MG63 (cell line): ENCODE data around the gene HERC3. TPM values are rescaled to one million over a fixed set of nuclear protein-coding genes. Genes with fewer than 3 reads are reported as not detected.
A peak's percentile ranks its signal among the peaks of the same experiment; 100 is the strongest.

ENCODE experiments used
- DNase-seq: peaks from one replicate; pipeline ENCODE4 v3.0.0-alpha.2; 2020
- H3K27me3 ChIP-seq: fragments of 250-450 bp; sonication (Bioruptor Pico); 2 replicates; pipeline ENCODE4 v1.5.1; 2020; ENCODE audit warnings: mild to moderate bottlenecking, moderate library complexity
- H3K36me3 ChIP-seq: fragments of 250-450 bp; sonication (Bioruptor Pico); 2 replicates; pipeline ENCODE4 v1.5.1; 2020; ENCODE audit warnings: mild to moderate bottlenecking, moderate library complexity
- H3K4me3 ChIP-seq: fragments of 250-450 bp; sonication (Bioruptor Pico); 2 replicates; pipeline ENCODE4 v1.5.1; 2020; ENCODE audit warnings: mild to moderate bottlenecking, moderate library complexity
- H3K9me3 ChIP-seq: fragments of 250-450 bp; sonication (Bioruptor Pico); 2 replicates; pipeline ENCODE4 v1.5.1; 2020; ENCODE audit warnings: mild to moderate bottlenecking, moderate library complexity
- total RNA-seq: library from RNA; depleted of rRNA; stranded (reverse); fragments of >200 nt; shearing (Covaris generic); gene quantifications from 2 replicates; pipeline ENCODE4 v1.2.3, GENCODE V29; 2014; ENCODE audit warnings: low replicate concordance

Gene HERC3
- total RNA-seq, 1 experiment from 2014 or later, result 3.3 TPM

DNA sequence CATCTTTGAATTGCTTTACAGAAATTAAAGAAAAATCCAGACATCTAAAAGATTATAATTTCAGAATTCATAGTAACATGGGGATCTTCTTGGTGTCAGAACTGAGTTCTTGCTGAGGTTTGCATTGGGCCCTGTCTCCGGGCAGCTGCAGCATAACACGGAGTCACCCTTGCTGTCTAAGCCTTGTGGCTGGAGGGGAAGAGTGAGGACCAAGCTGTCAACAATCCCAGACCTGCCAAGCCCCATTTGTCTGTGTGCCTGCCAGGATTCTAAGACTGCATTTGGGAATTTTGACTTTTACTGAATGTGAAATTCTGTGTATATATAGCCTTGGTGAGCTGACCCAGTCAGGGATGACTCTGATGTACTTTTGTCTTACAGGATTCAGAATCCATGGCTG lies 130.5 kb downstream of the HERC3 start:
- no peak for DNase-seq

DNA sequence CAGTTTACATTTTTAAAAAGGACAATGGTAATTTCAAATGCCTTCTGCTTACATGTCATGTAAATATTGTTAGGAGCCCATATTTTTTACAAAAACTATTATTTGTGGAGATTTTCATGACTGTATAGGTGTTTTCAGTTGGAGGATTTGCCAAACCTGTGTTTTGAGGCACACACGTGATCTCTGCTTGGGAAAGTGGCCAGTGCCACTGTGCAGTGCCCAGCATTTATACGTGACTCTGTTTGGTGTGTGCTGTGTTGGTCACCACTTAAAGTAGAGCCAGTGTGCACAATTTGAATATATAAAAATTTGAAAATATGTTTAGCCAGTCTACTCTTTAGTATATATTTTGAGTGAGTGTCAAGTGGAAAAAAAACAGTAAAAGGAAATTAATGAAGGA lies 132.1 kb downstream of the HERC3 start:
- Histone ChIP-seq H3K36me3 (no peaks in the 10 kb centered on the region), H3K9me3 (no peaks in the 10 kb centered on the region), H3K4me3 (no peak overlapping the region), H3K27me3 (no peaks in the 10 kb centered on the region)
- no peak for DNase-seq

More for the DNA sequence above, 130.5 kb downstream of the HERC3 start:
- H3K36me3 ChIP-seq, result no peaks in the 10 kb centered on the region
- no peaks in the 10 kb centered on the region; the same call in 1 of the 2 replicates for H3K9me3 ChIP-seq
- H3K27me3 ChIP-seq, result no peaks in the 10 kb centered on the region
- no peak overlapping the region for H3K4me3 ChIP-seq

DNA sequence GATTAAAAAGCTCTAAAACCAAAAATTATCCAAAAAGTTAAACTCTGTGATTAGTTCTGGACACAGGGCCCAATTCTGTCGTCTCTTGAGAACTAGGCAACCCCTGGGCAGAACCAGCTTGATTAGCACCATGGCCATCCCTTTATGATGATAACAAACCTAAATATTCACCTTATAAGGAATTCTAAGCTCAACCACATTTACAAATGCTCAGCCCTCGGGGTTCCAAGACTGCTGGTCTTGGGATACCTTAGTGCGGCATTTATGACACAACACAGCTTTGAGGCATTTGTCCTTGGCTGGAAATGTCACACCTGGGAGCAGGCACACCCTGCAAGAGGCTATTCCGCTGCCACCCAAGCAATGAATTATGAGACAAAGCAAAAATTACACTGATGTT lies 132.9 kb downstream of the HERC3 start:
- Histone ChIP-seq H3K27me3 (no peaks in the 10 kb centered on the region), H3K9me3 (no peaks in the 10 kb centered on the region), H3K4me3 (no peak overlapping the region), H3K36me3 (no peaks in the 10 kb centered on the region)
- no peak for DNase-seq

DNA sequence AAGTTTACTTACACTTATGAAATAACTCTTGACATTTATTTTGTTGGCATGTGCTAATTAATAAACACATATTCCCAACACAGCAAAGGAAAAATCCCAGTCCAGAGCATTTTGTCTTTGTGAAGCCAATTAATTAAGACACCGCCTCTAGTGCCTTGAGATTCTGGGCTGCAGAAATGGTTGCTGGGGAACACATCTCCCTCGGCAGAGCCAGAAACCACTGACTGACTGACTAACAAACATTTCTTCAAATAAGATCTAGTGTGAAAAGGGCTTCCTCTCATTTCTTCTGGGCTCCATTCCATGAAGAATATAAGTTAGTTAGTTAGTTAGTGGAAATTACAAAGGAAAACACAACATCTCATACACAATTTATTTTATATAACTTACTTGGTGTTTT lies 133.7 kb downstream of the HERC3 start:
- Histone ChIP-seq H3K4me3 (no peak overlapping the region), H3K9me3 (no peaks in the 10 kb centered on the region), H3K27me3 (no peaks in the 10 kb centered on the region), H3K36me3 (no peaks in the 10 kb centered on the region)
- peak; percentile 28 for DNase-seq

DNA sequence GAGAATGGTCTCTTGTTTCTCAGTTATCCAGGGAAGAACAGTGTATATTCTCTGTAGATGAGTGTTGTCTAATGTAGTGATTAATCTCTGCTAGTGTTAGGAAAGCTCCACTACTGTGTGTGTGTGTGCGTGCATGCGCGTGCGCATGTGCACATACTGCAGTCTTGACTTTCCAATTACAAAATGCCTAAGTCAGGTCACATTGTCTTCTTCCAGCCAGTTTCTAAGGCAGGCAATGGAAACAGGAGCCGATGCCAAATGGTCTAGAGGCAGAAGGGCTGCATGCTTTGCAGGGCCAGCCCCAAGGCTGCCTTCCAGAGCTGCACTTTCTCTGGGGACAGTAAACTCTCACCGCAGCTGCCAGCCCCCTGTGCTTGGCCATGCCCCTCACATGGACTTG lies 135.9 kb downstream of the HERC3 start:
- Histone ChIP-seq H3K36me3 (no peaks in the 10 kb centered on the region), H3K27me3 (no peaks in the 10 kb centered on the region), H3K9me3 (no peaks in the 10 kb centered on the region), H3K4me3 (no peak overlapping the region)
- no peak for DNase-seq

DNA sequence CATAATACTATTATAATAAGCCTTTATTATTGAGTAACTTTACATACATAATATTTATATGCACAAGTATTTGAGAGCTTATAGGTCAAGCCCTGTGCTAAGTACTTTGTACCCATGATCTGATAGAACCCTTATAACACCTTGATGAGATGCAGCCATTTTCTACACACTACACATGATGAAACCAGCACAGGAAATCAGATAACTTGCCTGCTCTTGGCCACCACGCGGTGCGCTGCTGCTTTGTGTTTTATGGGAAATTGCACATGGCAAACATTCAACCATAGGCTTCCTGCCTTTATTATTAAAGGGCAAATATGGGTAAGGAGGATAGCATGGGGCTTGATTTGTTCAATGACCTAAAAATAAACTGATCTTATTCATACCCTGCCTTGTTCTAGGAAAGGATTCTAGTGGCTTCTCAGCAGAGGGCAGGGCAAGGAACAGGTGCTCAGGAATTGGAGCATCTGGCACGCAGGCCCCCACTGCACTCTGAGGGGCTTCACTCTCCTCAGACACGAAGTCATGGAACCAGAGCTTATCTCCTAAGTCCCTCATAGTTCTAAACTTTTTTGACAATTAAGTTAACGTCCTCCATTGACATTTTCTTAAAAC lies 137.0 kb downstream of the HERC3 start:
- Histone ChIP-seq H3K36me3 (no peaks in the 10 kb centered on the region), H3K4me3 (no peak overlapping the region), H3K27me3 (no peaks in the 10 kb centered on the region), H3K9me3 (no peaks in the 10 kb centered on the region)
- DNase-seq, result no peak

DNA sequence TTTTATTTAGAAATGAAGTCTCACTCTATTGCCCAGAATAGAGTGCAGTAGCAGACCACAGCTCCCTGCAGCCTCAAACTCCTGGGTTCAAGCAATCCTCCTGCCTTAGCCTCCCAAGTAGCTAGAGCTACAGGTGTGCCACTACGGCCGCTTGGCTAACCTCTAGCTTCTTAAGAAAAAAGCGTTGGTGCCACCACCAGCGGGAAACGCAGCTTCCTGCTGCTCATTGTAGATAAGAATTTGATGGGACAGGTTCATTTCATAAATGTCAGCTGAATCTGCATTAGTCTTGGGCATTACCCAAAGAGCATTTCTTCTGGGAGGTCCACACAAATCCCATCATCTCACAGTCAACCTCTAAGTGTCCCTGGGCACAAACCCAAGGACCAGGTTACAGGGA lies 138.5 kb downstream of the HERC3 start:
- no peaks in the 10 kb centered on the region for H3K27me3 ChIP-seq
- DNase-seq, result no peak
- H3K9me3 ChIP-seq, result no peaks in the 10 kb centered on the region
- H3K36me3 ChIP-seq, result no peaks in the 10 kb centered on the region
- H3K4me3 ChIP-seq, result no peak overlapping the region

DNA sequence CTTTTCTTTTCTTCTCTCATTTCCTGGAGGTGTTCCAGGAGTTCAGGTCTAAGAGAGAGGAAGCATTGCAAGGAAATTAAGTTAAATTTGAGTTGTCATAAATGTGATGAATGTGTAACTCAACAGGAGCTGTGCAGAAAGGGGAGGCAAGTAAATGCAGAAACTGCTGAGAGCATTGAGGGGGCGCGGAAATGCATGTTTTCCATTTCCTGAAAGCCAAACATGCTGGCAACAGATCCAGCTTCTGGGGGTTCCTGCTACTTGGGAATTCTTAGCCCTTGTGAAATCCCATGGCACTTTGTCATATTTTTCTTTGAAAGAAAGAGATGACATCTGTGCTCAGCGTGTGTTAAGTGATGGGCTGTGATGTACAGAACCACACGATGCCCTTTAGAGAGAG lies 139.1 kb downstream of the HERC3 start:
- Histone ChIP-seq H3K27me3 (no peaks in the 10 kb centered on the region), H3K36me3 (no peaks in the 10 kb centered on the region), H3K4me3 (no peak overlapping the region), H3K9me3 (no peaks in the 10 kb centered on the region)
- DNase-seq, result no peak

DNA sequence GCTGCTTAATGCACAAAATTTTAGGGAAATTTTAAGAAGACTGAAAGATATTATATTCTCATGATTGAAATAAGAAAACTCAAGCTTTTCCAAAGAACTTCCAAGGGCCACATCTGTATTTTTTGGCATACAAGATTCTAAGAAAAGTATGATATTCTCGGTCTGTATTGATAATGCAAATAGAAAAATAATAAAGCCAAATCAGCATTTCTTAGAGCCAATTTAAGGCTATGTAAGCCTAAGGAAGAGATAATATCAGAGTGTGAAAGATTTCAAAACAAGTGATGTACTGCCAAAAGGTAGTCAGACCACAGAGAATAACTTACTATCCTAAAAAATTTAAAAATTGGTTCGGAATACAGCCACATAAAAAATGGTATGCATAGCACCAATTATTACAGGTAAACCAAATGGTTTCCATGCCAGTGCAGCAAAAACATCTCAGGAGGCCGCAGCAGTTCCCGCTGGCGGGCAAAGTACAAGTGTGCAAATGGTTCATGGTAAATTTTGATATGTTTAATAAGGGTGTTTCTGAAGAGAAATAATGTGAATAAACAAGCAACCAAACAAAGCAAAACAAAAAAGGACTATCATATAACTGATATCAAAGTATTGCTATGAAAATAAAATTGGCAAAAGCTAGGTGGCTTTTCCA lies 140.6 kb downstream of the HERC3 start:
- Histone ChIP-seq H3K9me3 (no peaks in the 10 kb centered on the region), H3K36me3 (no peaks in the 10 kb centered on the region), H3K4me3 (no peak overlapping the region), H3K27me3 (no peaks in the 10 kb centered on the region)
- no peak for DNase-seq

DNA sequence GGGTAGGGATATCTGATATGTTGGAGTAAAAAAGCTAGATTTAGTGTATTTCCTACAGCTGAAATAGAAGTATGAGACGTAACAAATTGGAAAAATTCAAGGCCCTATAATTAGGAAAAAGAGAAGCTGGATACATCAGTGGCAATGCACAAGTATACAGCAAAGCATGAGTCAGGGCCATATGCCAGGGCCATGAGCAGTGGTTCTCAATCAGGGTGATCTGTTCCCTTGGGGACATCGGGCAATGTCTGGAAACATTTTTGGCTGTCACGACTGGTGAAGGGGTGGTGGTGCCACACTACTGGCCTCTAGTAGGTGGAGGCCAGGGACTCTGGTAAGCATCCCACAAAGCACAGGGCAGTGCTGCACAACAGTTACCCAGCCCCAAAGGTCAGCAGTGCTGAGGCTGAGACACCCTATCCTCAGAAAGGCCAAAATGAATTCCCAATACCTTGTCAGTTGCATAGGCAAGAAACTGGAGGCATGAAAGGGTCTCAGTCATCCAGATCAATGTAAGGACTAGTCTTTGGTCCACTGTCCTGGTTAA lies 142.2 kb downstream of the HERC3 start:
- Histone ChIP-seq H3K36me3 (no peaks in the 10 kb centered on the region), H3K9me3 (no peaks in the 10 kb centered on the region), H3K27me3 (no peaks in the 10 kb centered on the region), H3K4me3 (no peak overlapping the region)
- DNase-seq, result no peak

DNA sequence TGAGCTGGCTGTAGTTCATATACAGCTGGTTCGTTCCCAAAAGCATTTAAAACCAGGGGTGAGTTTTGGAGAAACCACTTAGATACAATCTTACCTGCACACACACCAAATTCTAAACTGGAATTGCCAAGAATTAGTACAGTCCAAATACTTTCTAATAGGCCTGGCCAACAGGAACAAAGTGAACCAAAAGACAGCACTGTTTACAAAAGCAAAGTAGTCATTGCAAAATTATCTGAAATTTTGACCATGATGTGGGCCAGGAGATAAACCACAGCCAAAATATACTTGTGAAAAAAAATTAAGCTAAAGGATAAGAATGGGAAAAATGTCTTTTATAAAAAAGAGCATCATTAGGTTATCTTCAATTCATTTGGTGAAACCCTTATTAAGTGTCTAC lies 143.3 kb downstream of the HERC3 start:
- DNase-seq, result no peak
- no peak overlapping the region for H3K4me3 ChIP-seq
- no peaks in the 10 kb centered on the region for H3K36me3 ChIP-seq
- H3K27me3 ChIP-seq, result no peaks in the 10 kb centered on the region
- no peaks in the 10 kb centered on the region for H3K9me3 ChIP-seq

DNA sequence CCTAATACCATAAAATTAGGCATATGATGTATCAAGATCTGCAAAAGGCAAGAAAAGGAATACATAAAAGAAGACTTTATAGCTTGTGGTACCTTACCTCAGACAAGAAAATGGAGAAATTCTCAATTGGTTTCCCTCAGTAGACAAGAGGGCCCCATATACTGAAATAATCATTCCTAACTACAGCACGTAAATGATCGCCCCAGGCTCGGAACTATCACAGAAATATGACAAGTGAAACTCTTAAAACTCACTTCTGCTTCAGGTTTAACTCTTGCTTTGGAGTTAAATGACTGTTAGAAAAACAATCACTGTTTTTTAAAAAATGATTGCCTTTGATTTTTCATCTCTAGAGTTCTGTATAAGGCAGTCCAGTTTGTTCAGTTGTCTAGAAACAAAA lies 144.0 kb downstream of the HERC3 start:
- H3K27me3 ChIP-seq, result no peaks in the 10 kb centered on the region
- DNase-seq, result no peak
- no peaks in the 10 kb centered on the region for H3K9me3 ChIP-seq
- H3K36me3 ChIP-seq, result no peaks in the 10 kb centered on the region
- no peak overlapping the region for H3K4me3 ChIP-seq

DNA sequence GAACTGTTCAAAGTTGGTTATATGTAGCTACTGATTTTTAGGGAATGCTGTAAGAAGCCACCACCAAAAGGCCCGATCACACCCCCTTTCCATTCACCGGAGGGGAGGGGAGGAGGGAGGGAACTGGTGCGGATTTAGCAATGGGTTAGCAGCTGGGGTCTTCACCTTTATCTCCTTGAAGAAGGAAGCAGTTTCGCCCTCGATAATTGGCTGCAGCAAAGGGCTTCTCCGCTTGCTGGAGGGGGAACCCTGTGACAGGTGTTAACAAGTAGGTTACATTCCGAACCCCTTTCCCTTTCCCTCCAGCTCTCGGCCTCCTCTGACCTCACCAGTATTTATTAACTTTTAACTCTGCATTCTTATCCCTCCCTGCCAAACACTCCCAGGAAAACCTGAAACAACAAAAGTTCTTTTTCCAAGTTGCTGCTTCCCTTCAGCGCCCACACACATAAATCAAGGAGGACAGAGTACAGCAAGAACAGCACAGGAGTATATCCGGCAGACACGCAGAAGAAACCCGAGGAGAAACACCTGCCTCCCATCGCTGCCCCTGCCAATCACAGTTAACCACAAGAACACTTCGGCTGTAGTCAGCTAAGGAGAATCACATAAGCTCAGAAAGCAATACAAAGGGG lies 145.1 kb downstream of the HERC3 start:
- no peaks in the 10 kb centered on the region for H3K27me3 ChIP-seq
- no peak overlapping the region for H3K4me3 ChIP-seq
- H3K9me3 ChIP-seq, result no peaks in the 10 kb centered on the region
- no peaks in the 10 kb centered on the region for H3K36me3 ChIP-seq
- DNase-seq, result no peak

DNA sequence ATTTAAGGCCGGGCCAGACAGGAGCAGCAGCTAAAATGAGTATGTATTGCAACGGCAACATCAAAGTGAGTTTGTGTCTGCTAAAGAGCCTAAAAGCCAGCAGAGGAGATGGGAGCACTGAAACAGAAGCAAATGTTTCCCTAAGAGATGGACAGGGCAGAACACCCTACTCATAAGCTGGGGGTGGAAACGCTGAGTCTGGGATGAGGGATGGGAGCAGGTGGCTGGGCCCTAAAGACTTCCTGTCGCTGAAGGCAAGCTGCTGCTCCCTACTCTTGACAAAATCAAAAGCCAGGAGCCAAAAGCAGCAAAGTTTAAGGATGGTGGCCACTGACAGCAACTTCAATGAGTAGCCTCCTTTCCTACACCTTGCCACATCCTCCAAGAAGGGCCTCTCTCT lies 145.9 kb downstream of the HERC3 start:
- no peak overlapping the region for H3K4me3 ChIP-seq
- H3K27me3 ChIP-seq, result no peaks in the 10 kb centered on the region
- H3K36me3 ChIP-seq, result no peaks in the 10 kb centered on the region
- DNase-seq, result no peak
- no peaks in the 10 kb centered on the region for H3K9me3 ChIP-seq

DNA sequence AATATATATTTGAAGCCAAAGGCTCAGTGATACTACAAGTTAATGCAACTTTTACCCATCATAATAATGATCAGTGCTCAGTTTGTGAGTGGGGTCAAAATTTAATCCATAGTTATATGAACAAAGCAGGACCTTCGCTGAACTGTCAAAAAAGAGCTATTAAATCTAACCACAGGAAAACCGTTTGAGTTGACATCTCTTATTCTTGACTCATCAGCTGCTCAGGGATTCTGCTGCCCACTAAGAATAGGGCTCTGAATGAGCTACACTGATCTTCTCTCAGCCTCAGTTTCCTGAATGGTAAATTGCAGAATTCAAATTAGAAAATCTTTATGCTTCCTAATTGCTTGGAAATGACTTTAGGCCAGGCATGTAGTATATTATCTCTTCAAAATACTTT lies 150.3 kb downstream of the HERC3 start:
- no peaks in the 10 kb centered on the region for H3K36me3 ChIP-seq

DNA sequence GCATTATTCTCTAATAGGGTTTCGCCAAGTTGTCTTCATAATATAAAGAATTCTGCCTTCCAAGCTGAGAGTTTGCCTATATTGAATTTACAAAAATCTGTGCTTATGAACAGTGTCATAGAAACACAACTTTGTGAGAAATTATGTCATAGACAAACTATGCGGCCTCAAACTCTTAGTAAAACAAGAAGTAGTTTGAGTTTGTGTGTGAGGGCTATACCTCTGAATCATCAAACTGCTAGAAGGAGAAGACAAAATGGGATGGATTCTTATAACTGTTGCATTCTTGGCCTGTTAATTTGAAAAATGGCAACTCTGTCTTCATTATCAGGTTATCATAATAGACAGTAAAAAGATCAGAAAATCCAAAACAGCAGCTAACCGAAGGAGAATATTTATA lies 151.4 kb downstream of the HERC3 start:
- Histone ChIP-seq H3K36me3 (no peaks in the 10 kb centered on the region), H3K4me3 (no peak overlapping the region), H3K9me3 (no peaks in the 10 kb centered on the region), H3K27me3 (no peaks in the 10 kb centered on the region)
- no peak for DNase-seq

More for the DNA sequence above, 150.3 kb downstream of the HERC3 start:
- Histone ChIP-seq H3K9me3 (no peaks in the 10 kb centered on the region), H3K27me3 (no peaks in the 10 kb centered on the region), H3K4me3 (no peak overlapping the region)
- DNase-seq, result no peak

DNA sequence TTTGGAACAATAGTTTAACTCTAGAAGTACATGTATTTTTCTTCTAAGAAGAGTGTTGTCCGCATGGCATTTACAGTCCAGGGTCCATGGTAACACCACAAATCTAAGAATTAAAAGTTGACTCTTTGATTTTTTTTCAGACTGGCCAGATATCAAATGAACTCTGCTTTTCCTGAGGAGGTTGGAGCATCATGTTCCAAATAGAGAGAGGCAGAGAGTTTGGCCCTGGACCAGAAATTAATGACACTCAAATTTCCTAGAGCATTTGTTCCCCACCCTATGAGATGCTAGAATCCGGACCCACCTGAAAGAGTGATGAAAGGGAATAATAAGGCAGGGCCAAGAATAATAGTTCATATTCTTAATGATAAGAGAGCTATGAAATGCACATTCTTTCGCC lies 152.3 kb downstream of the HERC3 start:
- no peak for DNase-seq
- H3K9me3 ChIP-seq, result no peaks in the 10 kb centered on the region
- H3K27me3 ChIP-seq, result no peaks in the 10 kb centered on the region
- no peaks in the 10 kb centered on the region for H3K36me3 ChIP-seq
- H3K4me3 ChIP-seq, result no peak overlapping the region

DNA sequence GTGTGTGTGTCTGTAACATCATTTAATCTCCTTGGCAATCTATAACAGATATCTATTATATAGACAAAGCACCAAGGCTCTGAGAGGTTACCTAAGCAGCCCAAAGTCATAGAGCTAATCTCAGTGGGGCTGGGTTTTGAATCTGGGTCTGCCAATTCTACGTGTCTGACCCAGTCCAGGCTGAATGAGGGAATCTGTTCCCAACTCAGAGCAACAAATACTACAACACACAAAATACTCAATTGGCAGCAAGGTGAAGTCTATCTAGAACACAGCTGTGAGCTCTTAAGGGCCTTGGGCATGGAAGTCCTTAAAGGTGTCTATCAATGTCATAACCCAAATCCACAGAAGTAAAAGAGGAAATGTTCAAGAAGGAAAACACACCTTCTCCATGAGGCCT lies 152.9 kb downstream of the HERC3 start:
- Histone ChIP-seq H3K27me3 (no peaks in the 10 kb centered on the region), H3K9me3 (no peaks in the 10 kb centered on the region), H3K4me3 (no peak overlapping the region)

More for the DNA sequence above, 152.9 kb downstream of the HERC3 start:
- no peak for DNase-seq
- no peaks in the 10 kb centered on the region for H3K36me3 ChIP-seq
